Central memory CD8-positive, alpha-beta T cell (primary cell): Measurements from ENCODE around the gene MAP3K3.
A peak's percentile ranks its signal among the peaks of the same experiment; 100 is the strongest.

Source experiments
- ATAC-seq: fragments of 150-1000 bp; cut with Tn5 transposase; replicated peaks from 2 replicates; pipeline ENCODE4 v1.10.0; 2022; ENCODE audit warnings: mild to moderate bottlenecking, moderate FRiP score, moderate number of reproducible peaks; ENCODE audit not compliant: poor library complexity, severe bottlenecking; ENCODE audit errors: extremely low read depth
- DNase-seq, 2 donors: peaks; one replicate each; pipeline ENCODE4 v3.0.0; 2021; ENCODE audit warnings: low spot score in 2 of 2
- H3K27ac Mint-ChIP-seq: one replicate; pipeline ENCODE4 v1.8.0; 2022; ENCODE audit warnings: low read depth, mild to moderate bottlenecking, moderate library complexity, mixed read lengths
- H3K27me3 Mint-ChIP-seq: one replicate; pipeline ENCODE4 v1.8.0; 2022; ENCODE audit warnings: mixed read lengths
- H3K36me3 Mint-ChIP-seq: one replicate; pipeline ENCODE4 v1.8.0; 2022; ENCODE audit warnings: mild to moderate bottlenecking, moderate library complexity, mixed read lengths; ENCODE audit not compliant: insufficient read depth
- H3K4me1 Mint-ChIP-seq: one replicate; pipeline ENCODE4 v1.8.0; 2022; ENCODE audit warnings: mixed read lengths
- H3K4me3 Mint-ChIP-seq: one replicate; pipeline ENCODE4 v1.8.0; 2022; ENCODE audit warnings: mild to moderate bottlenecking, moderate library complexity, mixed read lengths
- H3K9me3 Mint-ChIP-seq: one replicate; pipeline ENCODE4 v1.8.0; 2022; ENCODE audit warnings: mixed read lengths

MAP3K3 gene

DNA sequence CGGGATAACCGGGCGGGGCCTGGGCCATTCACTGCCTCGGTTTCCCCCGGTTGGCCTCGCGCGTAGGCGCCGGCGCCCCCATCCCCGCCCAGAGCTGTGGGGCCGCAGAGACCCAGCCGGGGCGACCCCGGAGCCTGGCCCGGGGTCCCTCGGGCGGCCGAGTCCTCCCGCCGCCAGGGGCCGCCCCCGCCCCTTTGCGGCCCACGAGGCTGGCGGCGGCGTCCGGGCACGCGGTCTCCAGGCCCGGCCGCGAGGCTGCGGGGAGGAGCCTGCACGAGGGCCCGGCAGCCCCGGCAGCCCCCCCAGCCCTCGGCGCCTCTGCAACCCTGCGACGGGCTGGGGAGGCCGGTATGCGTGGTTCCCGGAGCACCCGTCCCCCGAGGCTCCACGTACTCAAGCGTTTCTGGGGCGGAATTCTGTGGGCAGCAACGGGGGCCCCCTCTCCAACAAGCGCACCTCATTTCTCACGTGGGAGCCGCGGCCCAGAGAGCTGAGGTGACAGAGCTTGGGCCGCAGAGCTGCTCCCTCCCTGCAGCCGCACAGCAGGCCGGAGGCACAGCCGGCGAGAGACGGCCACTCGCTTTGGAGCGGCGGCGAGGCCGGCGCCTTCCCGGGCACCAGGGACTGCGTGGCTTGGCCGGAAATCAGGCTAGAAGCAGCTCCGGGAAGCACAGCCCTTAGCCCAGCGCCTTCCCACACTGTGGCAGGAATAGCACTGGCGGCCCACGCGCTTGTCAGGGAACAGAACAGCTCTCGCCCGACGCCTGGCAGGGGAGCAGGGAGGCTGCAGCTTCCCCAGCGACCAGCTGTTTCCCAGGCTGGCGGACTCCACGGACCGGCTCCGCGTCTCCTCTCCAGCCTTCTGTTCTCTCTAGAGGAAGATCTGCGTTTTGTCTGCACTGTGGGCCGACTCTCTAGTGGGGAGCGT lies 78.6 kb downstream of the MAP3K3 start:
- DNase-seq (peak; percentile 49 to 55), ATAC-seq (peak; percentile 4)
- Mint-ChIP-seq H3K4me1 (peaks cover 70% of the 10 kb centered on the region), H3K4me3 (peak overlapping the region; percentile 86), H3K27me3 (no peaks in the 10 kb centered on the region), H3K36me3 (peaks cover 56% of the 10 kb centered on the region), H3K9me3 (no peaks in the 10 kb centered on the region), H3K27ac (peak overlapping the region; percentile 98)

- Mint-ChIP-seq H3K9me3 (no peaks in the 10 kb centered on the region), H3K36me3 (peaks cover 50% of the 10 kb centered on the region), H3K27me3 (no peaks in the 10 kb centered on the region), H3K27ac (peak overlapping the region; percentile 98), H3K4me1 (peaks cover 70% of the 10 kb centered on the region), H3K4me3 (peak overlapping the region; percentile 86)
- DNase-seq (no peak), ATAC-seq (no peak)
Measured at GRCh38 chr17:63701456-63701820, 79.2 kb downstream of the MAP3K3 start.

DNA sequence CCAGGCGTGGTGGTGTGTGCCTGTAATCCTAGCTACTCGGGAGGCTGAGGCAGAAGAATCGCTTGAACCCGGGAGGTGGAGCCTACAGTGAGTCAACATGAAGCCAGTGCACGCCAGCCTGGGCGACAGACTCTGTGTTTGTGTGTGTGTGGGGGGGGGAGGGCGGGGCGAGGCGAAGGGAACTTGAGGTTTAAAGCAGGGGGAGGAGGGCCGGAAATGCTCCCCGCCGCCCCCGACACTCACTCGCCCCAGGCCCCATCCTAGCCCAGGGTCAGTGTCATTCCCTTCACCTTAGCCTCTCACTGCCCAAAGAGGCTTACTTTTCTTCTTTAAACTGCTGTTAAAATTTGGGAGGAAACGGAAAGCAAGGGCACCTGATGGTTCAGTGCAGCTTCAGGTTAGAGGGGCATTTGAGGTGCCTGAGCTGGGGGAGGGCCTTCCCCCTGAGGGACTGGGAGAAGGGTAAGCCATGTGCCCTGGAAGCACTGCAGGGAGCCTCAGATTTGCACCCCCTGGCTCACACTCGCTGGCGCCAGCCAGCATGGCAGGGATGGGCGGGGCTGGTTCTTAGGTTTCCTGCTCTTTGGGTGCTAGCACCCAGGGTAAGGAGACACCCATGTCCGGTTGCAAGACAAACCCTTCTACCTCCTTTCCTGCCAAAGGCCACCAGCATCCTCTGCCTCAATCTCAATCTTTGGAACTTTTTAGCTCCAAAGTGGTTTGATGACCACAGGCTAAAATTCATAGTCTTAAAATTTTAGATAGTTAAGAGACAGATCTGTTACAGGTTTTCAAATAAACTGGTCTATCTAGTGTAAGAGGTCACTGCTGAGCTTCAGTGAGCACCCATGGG lies 79.9 kb downstream of the MAP3K3 start:
- Mint-ChIP-seq H3K9me3 (no peaks in the 10 kb centered on the region), H3K27me3 (no peaks in the 10 kb centered on the region), H3K27ac (peak overlapping the region; percentile 98), H3K36me3 (peaks cover 45% of the 10 kb centered on the region), H3K4me1 (peaks cover 70% of the 10 kb centered on the region), H3K4me3 (peak overlapping the region; percentile 86)
- ATAC-seq (peak; percentile 27), DNase-seq (peak; percentile 45 to 67)

DNA sequence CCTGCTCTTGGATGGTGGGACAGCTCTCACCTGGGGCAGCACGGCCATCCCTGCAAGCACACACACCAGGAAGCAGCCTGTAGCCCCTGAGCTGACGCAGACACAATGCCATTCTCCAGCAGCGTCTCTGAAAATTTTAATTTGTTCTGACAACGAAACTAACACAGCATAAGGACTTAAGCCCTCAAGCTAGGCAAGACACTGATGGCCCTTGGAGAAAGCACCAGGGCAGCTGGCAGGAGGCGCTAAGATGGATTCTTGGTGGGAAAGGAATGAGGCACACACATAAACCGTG lies 80.5 kb downstream of the MAP3K3 start:
- peaks cover 44% of the 10 kb centered on the region for H3K36me3 Mint-ChIP-seq
- ATAC-seq (no peak), DNase-seq (no peak)
- H3K4me1 Mint-ChIP-seq = peaks cover 67% of the 10 kb centered on the region
- no peaks in the 10 kb centered on the region for H3K9me3 Mint-ChIP-seq
- peak overlapping the region; percentile 98 for H3K27ac Mint-ChIP-seq
- peak overlapping the region; percentile 86 for H3K4me3 Mint-ChIP-seq
- no peaks in the 10 kb centered on the region for H3K27me3 Mint-ChIP-seq

DNA sequence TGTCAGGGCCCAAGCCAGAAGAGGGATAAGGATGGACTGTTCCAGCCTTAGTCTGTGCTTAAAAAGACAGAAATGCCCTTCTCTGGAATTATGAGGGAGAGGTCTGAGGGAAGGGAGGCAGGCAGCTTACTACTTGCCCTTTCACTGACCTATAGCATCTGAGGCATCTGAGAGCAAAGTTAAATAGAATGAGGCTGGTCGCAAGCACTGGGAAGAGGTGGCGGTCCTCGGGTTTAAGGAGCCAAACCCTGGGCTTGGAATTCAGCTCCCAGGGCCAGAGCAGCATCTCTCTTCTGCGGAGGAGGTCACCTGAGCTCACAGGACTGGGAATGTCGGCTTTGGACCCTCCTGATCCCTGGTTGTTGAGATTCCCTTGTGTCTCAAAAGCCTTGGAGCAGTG lies 80.8 kb downstream of the MAP3K3 start:
- ATAC-seq = no peak
- no peaks in the 10 kb centered on the region for H3K9me3 Mint-ChIP-seq
- DNase-seq = no peak
- H3K4me3 Mint-ChIP-seq = peak overlapping the region; percentile 86
- peak overlapping the region; percentile 98 for H3K27ac Mint-ChIP-seq
- H3K36me3 Mint-ChIP-seq = peaks cover 41% of the 10 kb centered on the region
- peaks cover 64% of the 10 kb centered on the region for H3K4me1 Mint-ChIP-seq
- H3K27me3 Mint-ChIP-seq = no peaks in the 10 kb centered on the region

- Mint-ChIP-seq H3K4me3 (peak overlapping the region; percentile 86), H3K4me1 (peaks cover 64% of the 10 kb centered on the region), H3K9me3 (no peaks in the 10 kb centered on the region), H3K36me3 (peaks cover 35% of the 10 kb centered on the region), H3K27me3 (no peaks in the 10 kb centered on the region), H3K27ac (peak overlapping the region; percentile 98)
- ATAC-seq = no peak
- DNase-seq = no peak
Measured at GRCh38 chr17:63703556-63704258, 81.5 kb downstream of the MAP3K3 start.

GRCh38 chr17:63704259-63704576 lies 82.0 kb downstream of the MAP3K3 start:
- no peak for DNase-seq
- ATAC-seq = no peak
- peaks cover 69% of the 10 kb centered on the region for H3K4me1 Mint-ChIP-seq
- H3K9me3 Mint-ChIP-seq = no peaks in the 10 kb centered on the region
- peaks cover 30% of the 10 kb centered on the region for H3K36me3 Mint-ChIP-seq
- no peaks in the 10 kb centered on the region for H3K27me3 Mint-ChIP-seq
- H3K27ac Mint-ChIP-seq = peak overlapping the region; percentile 98
- H3K4me3 Mint-ChIP-seq = peak overlapping the region; percentile 86

GRCh38 chr17:63704836-63705235 lies 82.6 kb downstream of the MAP3K3 start:
- no peak for DNase-seq
- Mint-ChIP-seq H3K36me3 (peaks cover 28% of the 10 kb centered on the region), H3K27ac (no peak overlapping the region), H3K4me1 (peaks cover 73% of the 10 kb centered on the region), H3K9me3 (no peaks in the 10 kb centered on the region), H3K27me3 (no peaks in the 10 kb centered on the region), H3K4me3 (peak overlapping the region; percentile 66)
- ATAC-seq = no peak

- H3K27ac Mint-ChIP-seq = peak overlapping the region; percentile 24
- no peaks in the 10 kb centered on the region for H3K9me3 Mint-ChIP-seq
- H3K4me3 Mint-ChIP-seq = peak overlapping the region; percentile 66
- H3K27me3 Mint-ChIP-seq = no peaks in the 10 kb centered on the region
- H3K4me1 Mint-ChIP-seq = peaks cover 79% of the 10 kb centered on the region
- ATAC-seq (no peak), DNase-seq (no peak)
- H3K36me3 Mint-ChIP-seq = peaks cover 31% of the 10 kb centered on the region
Measured at GRCh38 chr17:63705657-63706056, 83.4 kb downstream of the MAP3K3 start.

- Mint-ChIP-seq H3K27me3 (no peaks in the 10 kb centered on the region), H3K4me3 (peak overlapping the region; percentile 66), H3K4me1 (peaks cover 71% of the 10 kb centered on the region), H3K27ac (peak overlapping the region; percentile 69), H3K9me3 (no peaks in the 10 kb centered on the region), H3K36me3 (peaks cover 26% of the 10 kb centered on the region)
- DNase-seq (no peak), ATAC-seq (peak; percentile 27)
Measured at GRCh38 chr17:63706336-63707082, 84.3 kb downstream of the MAP3K3 start.

GRCh38 chr17:63707151-63707550 lies 84.9 kb downstream of the MAP3K3 start:
- Mint-ChIP-seq H3K27me3 (no peaks in the 10 kb centered on the region), H3K4me3 (peak overlapping the region; percentile 66), H3K4me1 (peaks cover 65% of the 10 kb centered on the region), H3K36me3 (peaks cover 21% of the 10 kb centered on the region), H3K9me3 (no peaks in the 10 kb centered on the region), H3K27ac (peak overlapping the region; percentile 69)
- ATAC-seq = peak; percentile 61
- peak in 1 of 2 donors; percentile 40 for DNase-seq

DNA sequence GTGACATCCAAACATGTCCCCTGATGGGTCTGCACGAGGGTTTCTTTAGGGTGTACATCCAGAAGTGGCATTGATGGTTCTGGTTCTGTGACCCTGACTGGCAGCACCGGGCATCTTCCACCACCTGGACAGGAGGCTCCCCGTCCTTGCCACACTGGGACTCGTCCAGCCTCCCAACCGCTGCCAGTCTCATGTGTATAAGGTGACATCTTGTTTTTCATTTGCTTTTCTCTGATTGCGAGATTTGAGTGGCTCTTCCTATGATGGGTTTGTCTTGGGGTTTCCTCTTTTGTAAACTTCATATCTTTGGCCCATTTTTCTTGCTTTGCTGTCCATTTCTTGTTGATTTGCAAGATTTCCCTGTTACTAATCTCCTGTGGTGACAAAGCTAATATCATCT lies 86.9 kb downstream of the MAP3K3 start:
- H3K27me3 Mint-ChIP-seq = no peaks in the 10 kb centered on the region
- H3K36me3 Mint-ChIP-seq = peaks cover 17% of the 10 kb centered on the region
- H3K9me3 Mint-ChIP-seq = no peaks in the 10 kb centered on the region
- ATAC-seq = no peak
- peak overlapping the region; percentile 23 for H3K4me3 Mint-ChIP-seq
- H3K27ac Mint-ChIP-seq = peak overlapping the region; percentile 81
- no peak for DNase-seq
- H3K4me1 Mint-ChIP-seq = peaks cover 45% of the 10 kb centered on the region
